LHCN-M2 (cell line): ENCODE data around the gene OR51I1. TPM values are rescaled to one million over a fixed set of nuclear protein-coding genes. Genes with fewer than 3 reads are reported as not detected.

ENCODE experiments used
- DNase-seq: peaks from one replicate; pipeline ENCODE4 v3.0.0-alpha.2; 2012; ENCODE audit warnings: low read depth
- polyA plus RNA-seq: library from polyadenylated mRNA; unstranded; fragments of >200 nt; gene quantifications from one replicate; pipeline ENCODE4 v1.2.1, GENCODE V29; 2012; ENCODE audit warnings: missing spikeins
- total RNA-seq: library from RNA; depleted of rRNA; stranded (reverse); fragments of >200 nt; gene quantifications from 2 replicates; pipeline ENCODE4 v1.2.3, GENCODE V29; 2014; rRNA removed

OR51I1 gene
- not detected in 2 replicates for total RNA-seq
- not detected for polyA plus RNA-seq

- no peak for DNase-seq
Observed at GRCh38 chr11:5441414-5441813, at the start of gene OR51I1. TSS of gene OR51I1 (minus strand) at chr11:5441514. CDS start at chr11:5441514, 0 bp downstream.

- DNase-seq, result no peak
Observed at GRCh38 chr11:5489576-5490357, 48.5 kb upstream of the OR51I1 start.

GRCh38 chr11:5488798-5489399 lies 47.6 kb upstream of the OR51I1 start:
- no peak for DNase-seq

- DNase-seq, result no peak
Observed at GRCh38 chr11:5488385-5488784, 47.1 kb upstream of the OR51I1 start, which contains the start of gene OR52D1. TSS of gene OR52D1 (plus strand) at chr11:5488685. CDS start at chr11:5488707, 22 bp downstream.

- DNase-seq, result no peak
Observed at GRCh38 chr11:5486421-5486820, 45.1 kb upstream of the OR51I1 start.

- no peak for DNase-seq
Observed at GRCh38 chr11:5486003-5486402, 44.7 kb upstream of the OR51I1 start.

GRCh38 chr11:5476186-5476819 lies 35.0 kb upstream of the OR51I1 start:
- peak; percentile 38 for DNase-seq

GRCh38 chr11:5473921-5474320 lies 32.6 kb upstream of the OR51I1 start:
- no peak for DNase-seq

GRCh38 chr11:5467527-5467926 lies 26.2 kb upstream of the OR51I1 start:
- DNase-seq, result no peak

GRCh38 chr11:5460983-5461621 lies 19.8 kb upstream of the OR51I1 start:
- no peak for DNase-seq

- DNase-seq, result no peak
Observed at GRCh38 chr11:5449432-5449831, 8.1 kb upstream of the OR51I1 start.

- DNase-seq, result no peak
Observed at GRCh38 chr11:5449023-5449422, 7.7 kb upstream of the OR51I1 start, which contains the start of gene OR51I2. TSS of gene OR51I2 (plus strand) at chr11:5449323. CDS start at chr11:5453489, 4,166 bp downstream.

- DNase-seq, result no peak
Observed at GRCh38 chr11:5443835-5444393, 2.6 kb upstream of the OR51I1 start.

- DNase-seq, result no peak
Observed at GRCh38 chr11:5423131-5423530, 18.2 kb downstream of the OR51I1 start.

- no peak for DNase-seq
Observed at GRCh38 chr11:5421811-5422210, 19.5 kb downstream of the OR51I1 start, which contains the start of gene OR51Q1. TSS of gene OR51Q1 (plus strand) at chr11:5422111. CDS start at chr11:5422201, 90 bp downstream.

GRCh38 chr11:5420993-5421392 lies 20.3 kb downstream of the OR51I1 start:
- no peak for DNase-seq

- DNase-seq, result no peak
Observed at GRCh38 chr11:5405173-5405572, 36.1 kb downstream of the OR51I1 start.

- DNase-seq, result no peak
Observed at GRCh38 chr11:5398936-5399335, 42.4 kb downstream of the OR51I1 start.

GRCh38 chr11:5394091-5394490 lies 47.2 kb downstream of the OR51I1 start:
- DNase-seq, result no peak
